Epithelial cell of proximal tubule (primary cell): ENCODE results near the gene TIA1. TPM values are rescaled to one million over a fixed set of nuclear protein-coding genes. Genes with fewer than 3 reads are reported as not detected.
"Not testable (repeated sequence)": the region's sequence is repeated elsewhere in the genome, so short reads cannot be mapped to it uniquely, and the experiment has no call there.

Experiments used
- DNase-seq: peaks from one replicate; pipeline ENCODE4 v3.0.0-alpha.2; 2011; ENCODE audit warnings: low read depth
- H3K4me3 ChIP-seq: 2 replicates; pipeline ENCODE4 v1.5.1; 2011; ENCODE audit warnings: low read depth, mild to moderate bottlenecking, low read length
- CTCF ChIP-seq: conservative IDR thresholded peaks from 2 replicates; pipeline ENCODE4 v1.5.1; 2012; ENCODE audit warnings: low read depth, mild to moderate bottlenecking, low read length
- total RNA-seq: library from RNA; depleted of rRNA; stranded (reverse); fragments of >200 nt; gene quantifications from 2 replicates; pipeline ENCODE4 v1.2.3, GENCODE V29; 2015

The TIA1 gene
- total RNA-seq, 1 donor from 2014 or later, result 58.0 TPM

- no peak for DNase-seq
- TF ChIP-seq CTCF, result no peak
Measured at GRCh38 chr2:70182689-70183088, 65.7 kb downstream of the TIA1 start.

DNA sequence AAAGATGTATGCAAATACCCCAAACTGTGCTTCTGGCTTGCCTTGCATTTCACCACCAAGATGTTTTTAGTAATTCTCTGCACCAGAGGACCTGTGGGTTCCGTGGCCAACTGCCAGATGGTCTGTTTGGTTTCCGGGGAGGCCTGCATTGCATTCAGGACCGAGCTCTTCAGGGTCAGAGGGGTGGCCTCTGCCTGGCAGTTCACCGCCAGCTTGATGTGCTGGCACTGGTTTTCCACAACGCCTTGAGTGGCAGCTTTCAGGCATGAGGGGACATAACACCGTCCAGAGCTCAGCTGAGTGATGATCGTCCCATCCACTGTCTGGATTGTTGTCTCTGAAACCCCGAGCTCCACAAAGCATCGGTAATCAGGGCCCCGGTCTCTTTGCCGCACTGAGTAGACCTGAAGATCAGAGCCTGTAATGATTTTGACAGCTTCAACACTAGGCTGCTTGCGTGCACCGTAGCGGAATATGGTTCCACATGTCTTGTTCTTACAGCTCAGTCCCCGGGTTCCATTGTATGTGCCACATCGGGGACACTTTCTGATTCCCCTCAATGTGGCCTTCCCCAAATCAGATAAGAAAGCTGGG is 67.0 kb downstream of the TIA1 start:
- DNase-seq, result no peak
- no peak overlapping the region for H3K4me3 ChIP-seq
- no peak for TF ChIP-seq CTCF

More at GRCh38 chr2:70182689-70183088, 65.7 kb downstream of the TIA1 start:
- H3K4me3 ChIP-seq, result no peak overlapping the region

DNA sequence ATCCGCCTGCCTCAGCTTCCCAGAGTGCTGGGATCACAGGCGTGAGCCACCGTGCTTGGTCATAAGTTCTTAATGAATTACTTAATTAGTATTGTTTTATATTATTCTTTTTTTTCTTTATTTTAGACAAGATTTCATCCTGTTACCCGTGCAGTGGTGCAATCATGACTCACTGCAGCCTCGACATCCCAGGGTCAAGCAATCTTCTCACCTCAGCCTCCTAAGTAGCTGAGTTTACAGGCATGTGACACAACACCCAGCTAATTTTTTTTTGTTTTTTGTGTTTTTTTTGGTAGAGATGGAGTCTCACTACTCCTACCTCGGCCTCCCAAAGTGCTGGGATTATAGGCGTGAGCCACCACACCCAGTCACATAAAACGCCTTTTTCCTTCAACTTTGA is 74.9 kb downstream of the TIA1 start:
- no peak for TF ChIP-seq CTCF
- DNase-seq, result no peak
- H3K4me3 ChIP-seq, result no peak overlapping the region

DNA sequence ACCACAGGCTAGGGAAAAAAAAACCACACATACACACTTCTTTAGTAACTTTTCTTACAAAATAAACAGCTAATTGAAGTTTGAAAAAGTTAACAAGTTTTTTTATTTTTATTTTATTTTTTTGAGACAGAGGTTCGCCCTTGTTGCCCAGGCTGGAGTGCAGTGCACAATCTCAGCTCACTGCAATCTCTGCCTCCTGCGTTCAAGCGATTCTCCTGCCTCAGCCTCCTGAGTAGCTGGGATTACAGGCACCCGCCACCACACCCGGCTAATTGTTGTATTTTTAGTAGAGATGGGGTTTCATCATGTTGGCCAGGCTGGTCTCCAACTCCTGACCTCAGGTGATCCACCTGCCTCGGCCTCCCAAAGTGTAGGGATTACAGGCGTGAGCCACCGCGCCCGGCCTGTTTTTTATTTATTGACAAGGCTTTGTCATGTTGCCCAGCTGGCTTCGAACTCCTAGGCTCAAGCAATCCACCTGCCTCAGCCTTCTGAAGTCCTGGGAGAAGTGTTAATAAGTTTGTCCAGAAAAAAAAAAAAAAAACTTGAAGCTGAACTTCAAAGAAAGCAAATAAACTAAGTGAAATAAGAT is 78.7 kb downstream of the TIA1 start:
- not testable (repeated sequence) for H3K4me3 ChIP-seq

DNA sequence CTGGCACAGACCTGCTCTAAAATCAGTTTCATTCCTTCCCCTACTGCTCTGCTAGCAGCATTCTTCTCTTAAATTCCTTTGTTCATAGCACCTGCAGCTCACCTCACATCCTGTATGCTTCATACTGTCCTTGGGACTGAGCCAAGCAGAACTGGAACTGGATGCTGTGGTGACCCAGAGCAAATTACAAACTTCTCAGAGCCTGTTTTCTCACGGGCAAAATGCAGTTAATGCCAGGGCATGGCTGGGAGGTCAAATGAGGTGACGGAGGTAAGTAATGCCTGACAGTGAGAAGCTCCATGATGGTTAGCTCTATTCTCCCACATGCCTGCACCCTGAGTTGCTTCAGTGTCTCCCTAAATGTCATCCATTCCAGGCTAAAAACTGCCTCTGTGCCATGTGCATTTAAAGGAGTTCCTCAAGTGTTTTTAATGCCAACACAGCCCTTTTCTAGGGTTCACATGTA is 87.3 kb downstream of the TIA1 start:
- no peak overlapping the region for H3K4me3 ChIP-seq
- no peak for DNase-seq

More for the DNA sequence above, 78.7 kb downstream of the TIA1 start:
- not testable (repeated sequence) for DNase-seq

DNA sequence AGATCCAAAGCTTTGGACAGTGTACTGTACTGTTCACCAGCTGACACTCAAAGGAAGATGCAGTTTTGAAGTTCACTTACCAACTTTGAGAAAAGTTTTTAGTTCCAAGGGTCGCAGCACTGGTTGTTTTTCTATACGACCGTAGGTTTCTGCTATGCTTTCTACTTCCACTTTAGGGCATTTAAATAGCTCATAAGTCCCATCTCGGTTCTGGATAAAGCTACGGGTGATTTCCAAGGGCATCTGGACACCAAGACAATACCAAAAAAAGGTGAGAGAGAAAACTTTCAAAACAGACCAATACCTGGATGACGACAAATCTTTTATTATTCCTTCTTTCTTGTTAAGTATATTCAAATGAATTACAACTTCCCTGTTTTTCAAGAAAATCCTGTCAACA is 87.9 kb downstream of the TIA1 start:
- no peak for TF ChIP-seq CTCF

More for the DNA sequence above, 87.3 kb downstream of the TIA1 start:
- TF ChIP-seq CTCF, result no peak

More for the DNA sequence above, 87.9 kb downstream of the TIA1 start:
- DNase-seq, result no peak
- no peak overlapping the region for H3K4me3 ChIP-seq

Other genes starting within 250 kb of the TIA1 start
- 73.6 and 100 TPM in 2 replicates for gene PCBP1, start 161.2 kb downstream of the TIA1 start, total RNA-seq
- gene C2orf42, start 57.6 kb downstream of the TIA1 start, total RNA-seq, result 8.1 TPM in 2 replicates
- 22.0 and 26.1 TPM in 2 replicates for gene PCYOX1, start 9.5 kb upstream of the TIA1 start, total RNA-seq
- gene SNRPG, start 45.1 kb upstream of the TIA1 start, total RNA-seq, result 317 and 331 TPM in 2 replicates
- 55.7 and 90.1 TPM in 2 replicates for gene FAM136A, start 53.4 kb upstream of the TIA1 start, total RNA-seq